SK-N-SH (cell line): ENCODE results near the gene MACROD1. TPM values are rescaled to one million over a fixed set of nuclear protein-coding genes. Genes with fewer than 3 reads are reported as not detected.
A peak's percentile ranks its signal among the peaks of the same experiment; 100 is the strongest.

ENCODE experiments used
- CTCF ChIA-PET: fragments of 300-600, 350-600 bp; formaldehyde crosslinking; extraction: SDS; loops from one replicate; lab custom pipeline; 2021; lab: Yijun Ruan, JAX
- POLR2A ChIA-PET: fragments of 350-600 bp; sonication (Branson Sonifier 250); formaldehyde crosslinking; extraction: SDS; loops from one replicate; lab custom pipeline; 2020; ENCODE audit warnings: antibody characterized with exemption, inconsistent platforms; lab: Yijun Ruan, JAX
- DNase-seq: peaks from one replicate; pipeline ENCODE4 v3.0.0; 2012
- H2AFZ ChIP-seq: fragments of 200-600 bp; sonication (generic); 2 replicates; pipeline ENCODE4 v1.8.1; 2016; ENCODE audit warnings: antibody characterized with exemption, mild to moderate bottlenecking, low read depth
- H3F3A ChIP-seq: fragments of 200-600 bp; sonication (generic); replicated peaks from 2 replicates; pipeline ENCODE3; 2016; ENCODE audit warnings: antibody characterized with exemption, mild to moderate bottlenecking; ENCODE audit not compliant: insufficient read depth
- H3K27ac ChIP-seq, 2 experiments: fragments of 200-500 bp in 1 of 2; fragments of 200-600 bp in 1 of 2; sonication (Bioruptor generic) in 1 of 2; sonication (generic), shearing (Covaris generic) in 1 of 2; 2 replicates each; pipeline versions ENCODE4 v1.5.1 to v1.6.1; 2014 to 2016; ENCODE audit warnings: low read depth in 2 of 2, inconsistent platforms in 1 of 2, low read length in 1 of 2, mild to moderate bottlenecking in 1 of 2, mixed read lengths in 1 of 2
- H3K27me3 ChIP-seq: fragments of 200-600 bp; sonication (generic), shearing (Covaris generic); 2 replicates; pipeline ENCODE4 v1.6.1; 2016; ENCODE audit warnings: mixed run types; ENCODE audit not compliant: insufficient read depth
- H3K36me3 ChIP-seq, 2 experiments: fragments of 200-500 bp in 1 of 2; fragments of 200-600 bp in 1 of 2; sonication (Bioruptor generic) in 1 of 2; sonication (generic) in 1 of 2; replicated peaks in 1 of 2; 2 replicates each; pipeline versions ENCODE3 to v1.5.1; 2014 to 2016; ENCODE audit warnings: low read length in 1 of 2, mild to moderate bottlenecking in 1 of 2; ENCODE audit not compliant: insufficient read depth in 2 of 2, control insufficient read depth in 1 of 2
- H3K4me1 ChIP-seq, 2 experiments: fragments of 200-500 bp in 1 of 2; fragments of 200-600 bp in 1 of 2; sonication (Bioruptor generic) in 1 of 2; sonication (generic), shearing (Covaris generic) in 1 of 2; 2 replicates each; pipeline versions ENCODE4 v1.5.1 to v1.6.1; 2014 to 2016; ENCODE audit warnings: low read depth in 1 of 2, low read length in 1 of 2, mixed run types in 1 of 2; ENCODE audit not compliant: insufficient read depth in 2 of 2, control insufficient read depth in 1 of 2
- H3K4me2 ChIP-seq: fragments of 200-600 bp; sonication (generic), shearing (Covaris generic); 2 replicates; pipeline ENCODE4 v1.6.1; 2017; ENCODE audit warnings: mixed run types
- H3K4me3 ChIP-seq, 2 experiments: fragments of 200-500 bp in 1 of 2; fragments of 200-600 bp in 1 of 2; sonication (Bioruptor generic) in 1 of 2; sonication (generic), shearing (Covaris generic) in 1 of 2; 2 replicates each; pipeline versions ENCODE4 v1.5.1 to v1.8.1; 2014 to 2016; ENCODE audit warnings: low read depth in 2 of 2, inconsistent platforms in 1 of 2, low read length in 1 of 2, mild to moderate bottlenecking in 1 of 2, mixed read lengths in 1 of 2, moderate library complexity in 1 of 2
- H3K79me2 ChIP-seq: fragments of 200-600 bp; sonication (generic); 2 replicates; pipeline ENCODE4 v1.8.1; 2017; ENCODE audit warnings: mild to moderate bottlenecking; ENCODE audit not compliant: insufficient read depth
- H3K9ac ChIP-seq: fragments of 200-600 bp; sonication (generic); 2 replicates; pipeline ENCODE4 v1.6.1; 2017; ENCODE audit warnings: mixed run types
- H3K9me2 ChIP-seq: fragments of 200-600 bp; sonication (generic); 2 replicates; pipeline ENCODE4 v1.6.1; 2017; ENCODE audit warnings: mixed run types
- H3K9me3 ChIP-seq: fragments of 200-600 bp; sonication (generic); 2 replicates; pipeline ENCODE4 v1.6.1; 2017; ENCODE audit warnings: mixed run types, mild to moderate bottlenecking, moderate library complexity
- H4K20me1 ChIP-seq: fragments of 200-600 bp; sonication (generic); 2 replicates; pipeline ENCODE4 v1.6.1; 2017; ENCODE audit warnings: mild to moderate bottlenecking, mixed run types; ENCODE audit not compliant: insufficient read depth
- ELF1 ChIP-seq: IDR thresholded peaks from 2 replicates; pipeline ENCODE4 v1.4.0; 2012
- EP300 ChIP-seq, 2 experiments: IDR thresholded peaks; 2 replicates each; pipeline versions ENCODE4 v1.4.0 to v1.6.1; 2012; ENCODE audit warnings: borderline replicate concordance in 1 of 2, low read depth in 1 of 2, low read length in 1 of 2
- FOSL2 ChIP-seq: IDR thresholded peaks from 2 replicates; pipeline ENCODE4 v1.4.0; 2012; ENCODE audit warnings: low read depth, mild to moderate bottlenecking, moderate library complexity, borderline replicate concordance
- FOXJ3 ChIP-seq: sonication (generic); formaldehyde crosslinking; IDR thresholded peaks from 2 replicates; pipeline ENCODE4 v1.5.1; 2020; ENCODE audit warnings: mild to moderate bottlenecking, missing genetic modification reagents
- FOXM1 ChIP-seq: IDR thresholded peaks from 2 replicates; pipeline ENCODE4 v1.4.0; 2012; ENCODE audit warnings: low read depth, mild to moderate bottlenecking
- GABPA ChIP-seq: IDR thresholded peaks from 2 replicates; pipeline ENCODE4 v1.4.0; 2012; ENCODE audit warnings: low read depth, mild to moderate bottlenecking
- GATA2 ChIP-seq: sonication (generic); formaldehyde crosslinking; IDR thresholded peaks from 2 replicates; pipeline ENCODE4 v1.5.0; 2020; ENCODE audit warnings: mild to moderate bottlenecking, missing genetic modification reagents
- MEF2A ChIP-seq: IDR thresholded peaks from 2 replicates; pipeline ENCODE4 v1.4.0; 2012; ENCODE audit warnings: low read depth, borderline replicate concordance
- MXI1 ChIP-seq: IDR thresholded peaks from 2 replicates; pipeline ENCODE4 v1.6.1; 2012; ENCODE audit warnings: mild to moderate bottlenecking, low read depth, low read length, improper control_type of control experiment
- NFIC ChIP-seq: IDR thresholded peaks from 2 replicates; pipeline ENCODE4 v1.4.0; 2012; ENCODE audit warnings: borderline replicate concordance
- RXRA ChIP-seq: IDR thresholded peaks from 2 replicates; pipeline ENCODE4 v1.4.0; 2012; ENCODE audit warnings: low read depth, mild to moderate bottlenecking, borderline replicate concordance
- SIN3A ChIP-seq: IDR thresholded peaks from 2 replicates; pipeline ENCODE4 v1.6.1; 2012; ENCODE audit warnings: low read depth, mild to moderate bottlenecking, low read length, moderate library complexity, borderline replicate concordance
- SMC3 ChIP-seq: IDR thresholded peaks from 2 replicates; pipeline ENCODE4 v1.6.1; 2012; ENCODE audit warnings: low read depth, low read length, improper control_type of control experiment
- TCF12 ChIP-seq: IDR thresholded peaks from 2 replicates; pipeline ENCODE4 v1.4.0; 2012
- YY1 ChIP-seq: IDR thresholded peaks from 2 replicates; pipeline ENCODE4 v1.4.0; 2012; ENCODE audit warnings: low read depth, mild to moderate bottlenecking
- WGBS: methylation state at CpG from one replicate; pipeline ENCODE4 v1.1.6; 2017; ENCODE audit warnings: low lambda C conversion rate; 5-methylcytosine and 5-hydroxymethylcytosine counted together
- polyA plus RNA-seq, 3 experiments: library from polyadenylated mRNA; depleted of rRNA; stranded (reverse); fragments of >200 nt; gene quantifications; 2 replicates each; pipeline ENCODE4 v1.2.3, GENCODE V29; 2012
- TF ChIP-seq, protein P1 (sequence below): IDR thresholded peaks from 2 replicates; pipeline ENCODE4; 2012
- TF ChIP-seq, protein P2 (sequence below): IDR thresholded peaks from 2 replicates; pipeline ENCODE4 v1.4.0; 2012; ENCODE audit warnings: low read depth, borderline replicate concordance
- TF ChIP-seq, protein P3 (sequence below): IDR thresholded peaks from 2 replicates; pipeline ENCODE4 v1.4.0; 2012; ENCODE audit warnings: low read depth

Gene MACROD1
- polyA plus RNA-seq, 1 of the 3 experiments (the other 2 are of a cell fraction) = 49.1 TPM

DNA sequence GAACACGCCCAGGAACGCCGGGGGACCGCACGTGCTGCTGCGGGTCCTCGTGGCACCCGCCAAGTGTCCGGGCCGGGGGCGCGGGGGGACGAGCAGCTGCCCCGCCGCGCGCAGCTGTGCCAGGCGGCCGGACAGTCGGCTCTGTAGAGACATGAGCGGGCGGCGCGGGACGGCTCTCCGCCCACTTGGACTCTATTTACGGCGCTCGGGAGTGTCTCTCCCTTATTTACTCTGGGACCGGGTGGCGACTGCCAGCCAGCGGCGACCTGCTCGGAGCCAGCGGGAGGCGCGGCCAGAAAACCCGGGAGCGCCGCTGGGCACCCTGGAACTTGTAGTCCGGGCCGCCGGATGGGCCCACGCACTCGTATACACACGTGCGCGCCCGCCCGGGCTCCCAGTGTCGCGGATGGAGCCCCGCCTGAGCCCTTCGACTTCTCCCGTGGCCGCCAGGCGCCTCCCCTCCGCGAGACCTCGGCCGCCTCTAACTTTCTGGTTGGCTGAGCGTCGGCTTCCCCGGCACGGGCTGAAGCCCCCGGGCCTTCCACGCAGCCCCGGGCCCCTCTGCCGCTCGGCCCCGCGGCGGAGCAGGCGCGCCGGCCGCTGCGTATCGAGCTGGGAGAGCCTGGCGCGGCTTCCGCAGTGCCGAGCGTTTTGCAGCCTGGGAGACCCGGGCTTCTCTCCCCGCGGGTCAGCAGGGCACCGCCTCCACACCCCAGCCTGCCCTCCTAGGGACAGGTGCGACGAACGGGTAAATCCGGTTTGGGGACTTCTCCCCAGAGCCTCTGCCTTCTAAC lies at the start of gene MACROD1 (continued):
- no peak for TF ChIP-seq FOXM1
- TF ChIP-seq MEF2A = no peak
- no peak for TF ChIP-seq YY1
- TF ChIP-seq, protein P1, sequence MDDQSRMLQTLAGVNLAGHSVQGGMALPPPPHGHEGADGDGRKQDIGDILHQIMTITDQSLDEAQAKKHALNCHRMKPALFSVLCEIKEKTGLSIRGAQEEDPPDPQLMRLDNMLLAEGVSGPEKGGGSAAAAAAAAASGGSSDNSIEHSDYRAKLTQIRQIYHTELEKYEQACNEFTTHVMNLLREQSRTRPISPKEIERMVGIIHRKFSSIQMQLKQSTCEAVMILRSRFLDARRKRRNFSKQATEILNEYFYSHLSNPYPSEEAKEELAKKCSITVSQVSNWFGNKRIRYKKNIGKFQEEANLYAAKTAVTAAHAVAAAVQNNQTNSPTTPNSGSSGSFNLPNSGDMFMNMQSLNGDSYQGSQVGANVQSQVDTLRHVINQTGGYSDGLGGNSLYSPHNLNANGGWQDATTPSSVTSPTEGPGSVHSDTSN = 0 out of 2 replicates have a peak, but pooled peaks have one; percentile 3
- TF ChIP-seq, protein P2, sequence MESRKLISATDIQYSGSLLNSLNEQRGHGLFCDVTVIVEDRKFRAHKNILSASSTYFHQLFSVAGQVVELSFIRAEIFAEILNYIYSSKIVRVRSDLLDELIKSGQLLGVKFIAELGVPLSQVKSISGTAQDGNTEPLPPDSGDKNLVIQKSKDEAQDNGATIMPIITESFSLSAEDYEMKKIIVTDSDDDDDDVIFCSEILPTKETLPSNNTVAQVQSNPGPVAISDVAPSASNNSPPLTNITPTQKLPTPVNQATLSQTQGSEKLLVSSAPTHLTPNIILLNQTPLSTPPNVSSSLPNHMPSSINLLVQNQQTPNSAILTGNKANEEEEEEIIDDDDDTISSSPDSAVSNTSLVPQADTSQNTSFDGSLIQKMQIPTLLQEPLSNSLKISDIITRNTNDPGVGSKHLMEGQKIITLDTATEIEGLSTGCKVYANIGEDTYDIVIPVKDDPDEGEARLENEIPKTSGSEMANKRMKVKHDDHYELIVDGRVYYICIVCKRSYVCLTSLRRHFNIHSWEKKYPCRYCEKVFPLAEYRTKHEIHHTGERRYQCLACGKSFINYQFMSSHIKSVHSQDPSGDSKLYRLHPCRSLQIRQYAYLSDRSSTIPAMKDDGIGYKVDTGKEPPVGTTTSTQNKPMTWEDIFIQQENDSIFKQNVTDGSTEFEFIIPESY = no peak

DNA sequence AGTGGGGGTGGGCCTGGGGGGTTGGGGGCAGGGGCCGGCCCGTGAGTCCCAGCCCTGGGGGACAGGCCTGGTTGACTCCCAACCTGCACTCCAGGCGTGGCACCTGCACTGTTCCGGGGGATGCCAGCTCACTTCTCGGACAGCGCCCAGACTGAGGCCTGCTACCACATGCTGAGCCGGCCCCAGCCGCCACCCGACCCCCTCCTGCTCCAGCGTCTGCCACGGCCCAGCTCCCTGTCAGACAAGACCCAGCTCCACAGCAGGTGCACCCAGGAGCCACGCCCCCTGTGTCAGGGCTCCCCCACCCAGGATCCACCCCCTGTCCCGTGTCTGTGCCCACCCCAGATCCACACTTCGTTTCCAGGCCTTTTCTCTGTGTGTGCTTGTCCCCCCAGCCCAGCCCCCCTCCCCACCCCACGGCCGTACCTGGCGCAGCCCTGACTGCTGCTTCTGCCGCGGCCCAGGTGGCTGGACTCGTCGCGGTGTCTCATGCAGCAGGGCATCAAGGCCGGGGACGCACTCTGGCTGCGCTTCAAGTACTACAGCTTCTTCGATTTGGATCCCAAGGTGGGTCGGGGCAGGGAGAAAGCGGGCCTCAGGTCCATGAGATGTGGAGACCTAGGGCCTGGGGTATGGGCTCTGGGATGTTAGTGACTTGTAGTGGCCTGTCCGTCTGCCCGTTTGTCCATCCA lies 45.4 kb upstream of the MACROD1 start:
- ChIA-PET CTCF (interaction anchor here (2.1 kb wide), 1 partner anchor 93 kb away, joined by 5 read pairs; no protein-coding TSS in a partner anchor), POLR2A (interaction anchor here (0.6 to 1.4 kb wide), 2 partner anchors 12 to 383 kb away, joined by 3 to 5 read pairs; no protein-coding TSS in a partner anchor)
- Histone ChIP-seq H3F3A (peaks cover 3% of the 10 kb centered on the region), H3K27ac (no peak overlapping the region), H3K27me3 (no peaks in the 10 kb centered on the region), H3K4me3 (no peak overlapping the region), H3K4me1 (peaks cover 0 to 24% of the 10 kb centered on the region in 2 experiments; a peak in 3 of 4 replicates), H2AFZ (no peak overlapping the region), H3K79me2 (no peaks in the 10 kb centered on the region), H3K36me3 (peaks cover 0 to 3% of the 10 kb centered on the region in 2 experiments), H3K9ac (no peak overlapping the region), H3K4me2 (no peak overlapping the region), H3K9me2 (no peaks in the 10 kb centered on the region), H4K20me1 (no peaks in the 10 kb centered on the region), H3K9me3 (no peaks in the 10 kb centered on the region)
- TF ChIP-seq RXRA = no peak
- 91% methylated on average over 21 of the region's 30 CpGs for WGBS
- DNase-seq = peak; percentile 26

DNA sequence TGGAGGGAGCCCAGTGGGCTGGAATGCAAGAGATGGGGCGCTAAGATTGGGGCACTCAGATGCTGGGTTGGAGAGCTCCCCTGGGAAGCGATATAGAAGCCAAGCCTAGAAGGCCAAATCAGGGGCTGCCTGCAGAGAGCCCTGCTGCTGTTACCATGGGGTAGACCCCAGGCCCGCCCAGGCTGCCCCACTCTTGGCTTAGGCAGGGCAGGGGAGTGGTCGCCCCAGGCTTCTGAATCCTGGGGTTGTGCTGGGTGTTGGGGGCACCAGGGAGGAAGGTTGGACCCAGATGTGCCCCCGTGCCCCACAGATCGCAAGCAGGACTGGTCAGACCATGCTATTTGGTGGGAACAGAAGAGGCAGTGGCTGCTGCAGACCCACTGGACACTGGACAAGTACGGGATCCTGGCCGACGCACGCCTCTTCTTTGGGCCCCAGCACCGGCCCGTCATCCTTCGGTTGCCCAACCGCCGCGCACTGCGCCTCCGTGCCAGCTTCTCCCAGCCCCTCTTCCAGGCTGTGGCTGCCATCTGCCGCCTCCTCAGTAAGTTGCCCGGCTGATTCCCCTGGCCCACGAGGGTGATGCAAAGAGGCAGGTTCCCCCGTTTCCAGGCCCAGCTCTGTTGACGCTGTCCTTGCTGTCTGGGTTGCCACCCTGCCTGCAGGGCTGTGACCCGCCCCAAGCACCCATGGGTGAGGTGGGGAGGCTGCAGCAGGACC lies 44.5 kb upstream of the MACROD1 start:
- Histone ChIP-seq H3K4me3 (no peak overlapping the region), H3K9me2 (no peaks in the 10 kb centered on the region), H3K4me2 (no peak overlapping the region), H3K9ac (no peak overlapping the region), H3K4me1 (peaks cover 0 to 24% of the 10 kb centered on the region in 2 experiments; a peak in 3 of 4 replicates), H3F3A (peaks cover 3% of the 10 kb centered on the region), H3K79me2 (no peaks in the 10 kb centered on the region; the same call in 1 of the 2 replicates), H3K36me3 (peaks cover 4 to 10% of the 10 kb centered on the region in 2 experiments), H4K20me1 (no peaks in the 10 kb centered on the region), H2AFZ (no peak overlapping the region), H3K27ac (no peak overlapping the region), H3K27me3 (no peaks in the 10 kb centered on the region), H3K9me3 (no peaks in the 10 kb centered on the region)
- peak; percentile 21 for DNase-seq
- ChIA-PET CTCF (interaction anchor here (0.8 to 2.1 kb wide), 2 partner anchors 10 to 94 kb away, joined by 3 to 5 read pairs; no protein-coding TSS in a partner anchor), POLR2A (interaction anchor here (0.6 to 1.4 kb wide), 2 partner anchors 13 to 382 kb away, joined by 3 to 5 read pairs; no protein-coding TSS in a partner anchor)
- WGBS = 96% methylated on average over 19 of the region's 24 CpGs
- TF ChIP-seq RXRA (no peak), GATA2 (CRISPR knock-in tag) (no peak), ELF1 (no peak), FOXJ3 (CRISPR knock-in tag) (no peak), MXI1 (no peak), YY1 (no peak), FOSL2 (no peak), EP300 (IDR thresholded peaks at IDR 0.05; ENCODE audit: borderline replicate concordance in 1 of 2, low read depth in 1 of 2, low read length in 1 of 2) (no peak), NFIC (no peak), GABPA (no peak), SMC3 (no peak), SIN3A (no peak), TCF12 (no peak)
- TF ChIP-seq, protein P3, sequence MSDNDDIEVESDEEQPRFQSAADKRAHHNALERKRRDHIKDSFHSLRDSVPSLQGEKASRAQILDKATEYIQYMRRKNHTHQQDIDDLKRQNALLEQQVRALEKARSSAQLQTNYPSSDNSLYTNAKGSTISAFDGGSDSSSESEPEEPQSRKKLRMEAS = no peak
- TF ChIP-seq, protein P1 = no peak
